NB4 (cell line): ENCODE results near the gene MPG.

Source experiments
- CTCF ChIP-seq: IDR thresholded peaks from one replicate; pipeline ENCODE4 v1.5.1; 2012; ENCODE audit warnings: low read depth, low read length
- POLR2A ChIP-seq: IDR thresholded peaks from 2 replicates; pipeline ENCODE4 v1.6.1; 2011; ENCODE audit warnings: mild to moderate bottlenecking; ENCODE audit not compliant: insufficient read length; ENCODE audit errors: extremely low read depth

GRCh38 chr16:102060-102855 is 24.2 kb downstream of the MPG start:
- no peak for TF ChIP-seq CTCF
- no peak for TF ChIP-seq POLR2A
